ENCODE results near the gene NDUFB10.
A peak's percentile ranks its signal among the peaks of the same experiment; 100 is the strongest.

The NDUFB10 gene

GRCh38 chr16:1973461-1974156 lies 14.3 kb downstream of the NDUFB10 start:
- DNase-seq = no peak

- no peak for DNase-seq
Observed at GRCh38 chr16:1974157-1975070, 15.1 kb downstream of the NDUFB10 start.

- no peak for DNase-seq
Observed at GRCh38 chr16:1975432-1976215, 16.3 kb downstream of the NDUFB10 start.

GRCh38 chr16:1976216-1976520 lies 16.8 kb downstream of the NDUFB10 start:
- DNase-seq = no peak

GRCh38 chr16:1976951-1977874 lies 17.9 kb downstream of the NDUFB10 start:
- DNase-seq = no peak

GRCh38 chr16:1977875-1978268 lies 18.5 kb downstream of the NDUFB10 start:
- DNase-seq = no peak

GRCh38 chr16:1978476-1979120 lies 19.3 kb downstream of the NDUFB10 start:
- no peak for DNase-seq

- no peak for DNase-seq
Observed at GRCh38 chr16:1979271-1980029, 20.1 kb downstream of the NDUFB10 start.

GRCh38 chr16:1980030-1980769 lies 20.9 kb downstream of the NDUFB10 start:
- DNase-seq = no peak

GRCh38 chr16:1980770-1981087 lies 21.4 kb downstream of the NDUFB10 start:
- DNase-seq = no peak

GRCh38 chr16:1981398-1981836 lies 22.1 kb downstream of the NDUFB10 start, which contains the start of gene NOXO1:
TSS of gene NOXO1 (minus strand) at chr16:1981469. CDS start at chr16:1981179, 290 bp downstream.
- no peak for DNase-seq

- DNase-seq = no peak
Observed at GRCh38 chr16:1982013-1982433, 22.7 kb downstream of the NDUFB10 start.

GRCh38 chr16:1982991-1983543 lies 23.7 kb downstream of the NDUFB10 start:
- DNase-seq = no peak

GRCh38 chr16:1983544-1984346 lies 24.4 kb downstream of the NDUFB10 start, which contains the start of gene GFER:
TSS of gene GFER (plus strand) at chr16:1984193. CDS start at chr16:1984219, 26 bp downstream.
- peak; percentile 77 for DNase-seq

- DNase-seq = no peak
Observed at GRCh38 chr16:1984347-1985225, 25.2 kb downstream of the NDUFB10 start.

- DNase-seq = no peak
Observed at GRCh38 chr16:1985466-1986150, 26.3 kb downstream of the NDUFB10 start.

- no peak for DNase-seq
Observed at GRCh38 chr16:1987198-1987597, 27.9 kb downstream of the NDUFB10 start.
